CD4-positive, alpha-beta T cell treated with Interleukin-17A for 1 hour (primary cell): ENCODE measurements around the gene MBNL1.
"Not testable (repeated sequence)": the region's sequence is repeated elsewhere in the genome, so short reads cannot be mapped to it uniquely, and the experiment has no call there.

ENCODE experiments used
- DNase-seq: peaks from one replicate; pipeline ENCODE4 v3.0.0-alpha.2; 2020

Gene MBNL1

GRCh38 chr3:152416808-152417580 is 148.3 kb downstream of the MBNL1 start:
- no peak for DNase-seq

- DNase-seq = no peak
Observed at GRCh38 chr3:152419748-152420147, 151.0 kb downstream of the MBNL1 start.

GRCh38 chr3:152421162-152421561 is 152.4 kb downstream of the MBNL1 start:
- DNase-seq = no peak

- no peak for DNase-seq
Observed at GRCh38 chr3:152426393-152426792, 157.7 kb downstream of the MBNL1 start.

- no peak for DNase-seq
Observed at GRCh38 chr3:152428577-152428976, 159.8 kb downstream of the MBNL1 start.

- no peak for DNase-seq
Observed at GRCh38 chr3:152430223-152431002, 161.7 kb downstream of the MBNL1 start.

GRCh38 chr3:152434142-152434541 is 165.4 kb downstream of the MBNL1 start:
- peak; percentile 29 for DNase-seq

GRCh38 chr3:152435210-152435609 is 166.5 kb downstream of the MBNL1 start:
- not testable (repeated sequence) for DNase-seq

GRCh38 chr3:152436707-152437590 is 168.2 kb downstream of the MBNL1 start:
- no peak for DNase-seq

GRCh38 chr3:152438181-152438580 is 169.5 kb downstream of the MBNL1 start:
- DNase-seq = no peak

GRCh38 chr3:152438706-152439105 is 170.0 kb downstream of the MBNL1 start:
- DNase-seq = no peak

GRCh38 chr3:152440243-152440642 is 171.5 kb downstream of the MBNL1 start:
- DNase-seq = not testable (repeated sequence)

- peak; percentile 32 for DNase-seq
Observed at GRCh38 chr3:152443212-152444023, 174.7 kb downstream of the MBNL1 start.

GRCh38 chr3:152444029-152444641 is 175.4 kb downstream of the MBNL1 start:
- peak; percentile 64 for DNase-seq

- DNase-seq = no peak
Observed at GRCh38 chr3:152445212-152445611, 176.5 kb downstream of the MBNL1 start.

- no peak for DNase-seq
Observed at GRCh38 chr3:152446495-152446894, 177.8 kb downstream of the MBNL1 start.

- DNase-seq = peak; percentile 48
Observed at GRCh38 chr3:152447511-152447910, 178.8 kb downstream of the MBNL1 start.

- DNase-seq = no peak
Observed at GRCh38 chr3:152448091-152448490, 179.4 kb downstream of the MBNL1 start.

- DNase-seq = no peak
Observed at GRCh38 chr3:152452318-152452717, 183.6 kb downstream of the MBNL1 start.

GRCh38 chr3:152454076-152454875 is 185.5 kb downstream of the MBNL1 start:
- DNase-seq = no peak

GRCh38 chr3:152455989-152456388 is 187.3 kb downstream of the MBNL1 start:
- DNase-seq = no peak
